H1 (cell line): ENCODE measurements around the gene IDH3A. TPM values are rescaled to one million over a fixed set of nuclear protein-coding genes. Genes with fewer than 3 reads are reported as not detected.

Experiments
- ASH2L ChIP-seq: fragments of 200-600, 300-600 bp; sonication (generic); IDR thresholded peaks from one replicate; pipeline ENCODE4 v1.7.1; 2017; ENCODE audit warnings: low read length
- CHD2 ChIP-seq: IDR thresholded peaks from 2 replicates; pipeline ENCODE4 v1.6.1; 2012; ENCODE audit warnings: low read length, improper control_type of control experiment
- MAFK ChIP-seq: IDR thresholded peaks from 2 replicates; pipeline ENCODE4 v1.6.1; 2012; ENCODE audit warnings: low read depth, mild to moderate bottlenecking, improper control_type of control experiment, low read length
- SIN3A ChIP-seq, 2 experiments: IDR thresholded peaks in 1 of 2; conservative IDR thresholded peaks in 1 of 2; 2 replicates each; pipeline ENCODE4 v1.6.1; 2011 to 2012; ENCODE audit warnings: low read length in 2 of 2, improper control_type of control experiment in 1 of 2, low read depth in 1 of 2, mild to moderate bottlenecking in 1 of 2
- ZNF274 ChIP-seq: IDR thresholded peaks from 2 replicates; pipeline ENCODE4 v1.7.0; 2012; ENCODE audit warnings: low read length, borderline replicate concordance; ENCODE audit errors: extremely low read depth
- polyA plus RNA-seq, 7 experiments: library from polyadenylated mRNA; depleted of rRNA in 3 of 7; stranded (reverse) in 5 of 7; unstranded in 2 of 7; fragments of >200 nt in 5 of 7; fragments of 200-250 nt in 2 of 7; gene quantifications; 1 replicate in 5 of 7; 2 replicates in 1 of 7; 4 replicates in 1 of 7; pipeline versions ENCODE4 v1.2.1 to v1.2.3, GENCODE V29; 2011 to 2013; ENCODE audit warnings: missing spikeins in 2 of 7, mixed read lengths in 2 of 7
- total RNA-seq: library from RNA; stranded (reverse); fragmentation: NEBNext Ultra II Directional; extraction: Animal tissue kit (Norgen Biotek cat#: 25700); gene quantifications from 2 replicates; pipeline ENCODE4 v1.2.1, GENCODE V29; 2021

The IDH3A gene
- total and polyA plus RNA-seq, 2 of the 8 experiments (the other 6 are each of a cell fraction or from before 2014, with no cell fraction given), result 23.4 to 36.8 TPM

GRCh38 chr15:78182336-78182700 lies 33.2 kb downstream of the IDH3A start (continued):
- no peak for TF ChIP-seq SIN3A (conservative IDR thresholded peaks at IDR 0.05 in 1 of 2, IDR thresholded peaks at IDR 0.05 in 1 of 2; ENCODE audit: low read depth in 1 of 2, low read length in 2 of 2)
- no peak for TF ChIP-seq ASH2L
- TF ChIP-seq ZNF274, result no peak
- TF ChIP-seq MAFK, result no peak
- no peak for TF ChIP-seq CHD2
